H7 (cell line): ENCODE results near the gene HSD17B3. TPM values are rescaled to one million over a fixed set of nuclear protein-coding genes. Genes with fewer than 3 reads are reported as not detected.

Experiments
- DNase-seq: peaks from one replicate; pipeline ENCODE4 v3.0.0; 2012
- H3K27me3 ChIP-seq: 2 replicates; pipeline ENCODE4 v1.6.0; 2011; ENCODE audit warnings: mild to moderate bottlenecking, low read length; ENCODE audit not compliant: control insufficient read depth, insufficient read depth
- H3K36me3 ChIP-seq: replicated peaks from 2 replicates; pipeline ENCODE4 v1.5.1; 2011; ENCODE audit warnings: low read length; ENCODE audit not compliant: control insufficient read depth, insufficient read depth
- H3K4me3 ChIP-seq: 2 replicates; pipeline ENCODE4 v1.5.1; 2011; ENCODE audit warnings: low read depth, mild to moderate bottlenecking, control low read depth, low read length, moderate library complexity; ENCODE audit not compliant: insufficient read depth
- total RNA-seq: library from RNA; depleted of rRNA; stranded (reverse); fragments of >200 nt; shearing (Covaris generic); gene quantifications from 2 replicates; pipeline ENCODE4 v1.2.3, GENCODE V29; 2014; rRNA removed

The HSD17B3 gene
- total RNA-seq, 1 experiment from 2014 or later: 0.24 TPM

DNA sequence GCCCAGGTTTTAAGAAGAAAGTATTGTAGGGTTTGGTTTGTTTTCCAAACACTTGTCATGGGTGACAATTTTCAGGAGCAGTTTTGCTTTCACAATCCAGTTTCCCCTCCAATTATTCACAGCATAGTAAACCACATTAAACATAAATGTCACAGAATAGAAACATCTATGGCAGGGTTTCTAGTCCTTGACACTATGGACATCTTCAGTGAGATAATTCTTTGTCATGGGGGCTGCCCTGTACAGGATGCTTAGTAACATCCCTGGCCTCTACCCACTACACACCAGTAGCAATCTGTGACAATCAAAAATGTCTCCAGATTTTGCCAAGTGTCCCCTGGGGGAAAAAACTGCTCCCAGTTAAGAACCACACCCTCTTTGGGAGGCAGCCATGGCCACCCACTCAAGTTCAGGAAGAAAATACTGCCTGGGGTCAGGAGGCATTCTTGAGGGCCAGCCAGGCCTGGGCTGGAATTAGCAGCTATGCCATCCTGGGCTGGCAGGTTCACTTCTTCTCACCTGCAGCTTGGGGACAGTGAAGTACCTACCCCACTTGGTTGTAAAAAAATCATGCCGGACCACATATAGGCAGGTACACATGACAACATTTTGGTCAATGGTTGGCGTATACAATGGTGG lies 116.3 kb downstream of the HSD17B3 start:
- H3K4me3 ChIP-seq: no peak overlapping the region
- H3K36me3 ChIP-seq: no peaks in the 10 kb centered on the region
- no peak for DNase-seq
- no peaks in the 10 kb centered on the region for H3K27me3 ChIP-seq

Other genes with a start within 250 kb of the HSD17B3 start
- gene SLC35D2, start 81.5 kb upstream of the HSD17B3 start, total RNA-seq: 10.3 and 16.1 TPM in 2 replicates
- 10.0 and 12.3 TPM in 2 replicates for gene ZNF367, start 116.2 kb upstream of the HSD17B3 start, total RNA-seq
- 4.6 and 10.0 TPM in 2 replicates for gene HABP4, start 148.0 kb upstream of the HSD17B3 start, total RNA-seq